ENCODE results near the gene MSI1. TPM values are rescaled to one million over a fixed set of nuclear protein-coding genes. Genes with fewer than 3 reads are reported as not detected.

The MSI1 gene
- total and polyA plus RNA-seq, 3 donors from 2014 or later, result 7.4 to 25.1 (median 14.8) TPM

GRCh38 chr12:120394483-120395367 is 25.8 kb upstream of the MSI1 start:
- no peaks in the 10 kb centered on the region for H3K4me1 ChIP-seq
- no peak overlapping the region for H3K4me3 ChIP-seq
- TF ChIP-seq CTCF (IDR thresholded peaks at IDR 0.05) (no peak), POLR2A (IDR thresholded peaks at IDR 0.05) (no peak)
- intact Hi-C loops (cut with DNase I; ENCODE audit: low total_unique reads), result no loop called here
- no peak for DNase-seq
- H3K27ac ChIP-seq, result no peak overlapping the region
- 32 to 46% methylated on average over 17 to 18 of the region's 18 CpGs for WGBS, 2 donors
- no peaks in the 10 kb centered on the region for H3K27me3 ChIP-seq
- no peaks in the 10 kb centered on the region for H3K9me3 ChIP-seq
- H3K36me3 ChIP-seq (ENCODE audit: low read depth, missing control alignments), result no peaks in the 10 kb centered on the region

- H3K4me3 ChIP-seq, result no peak overlapping the region
- no peaks in the 10 kb centered on the region for H3K9me3 ChIP-seq
- H3K4me1 ChIP-seq, result no peaks in the 10 kb centered on the region
- H3K27me3 ChIP-seq, result no peaks in the 10 kb centered on the region
- H3K36me3 ChIP-seq (ENCODE audit: low read depth, missing control alignments), result no peaks in the 10 kb centered on the region
- no peak for DNase-seq
- 100% methylated on average over 1 of the region's 1 CpG for WGBS, 2 donors
- TF ChIP-seq POLR2A (IDR thresholded peaks at IDR 0.05) (no peak), CTCF (IDR thresholded peaks at IDR 0.05) (no peak)
- intact Hi-C loops (cut with DNase I; ENCODE audit: low total_unique reads), result no loop called here
- no peak overlapping the region for H3K27ac ChIP-seq
Measured at GRCh38 chr12:120390540-120391120, 21.7 kb upstream of the MSI1 start.

- no peak for DNase-seq
- TF ChIP-seq POLR2A (IDR thresholded peaks at IDR 0.05) (no peak), CTCF (IDR thresholded peaks at IDR 0.05) (no peak)
- Histone ChIP-seq H3K4me1 (no peaks in the 10 kb centered on the region), H3K27me3 (no peaks in the 10 kb centered on the region), H3K9me3 (no peaks in the 10 kb centered on the region), H3K27ac (no peak overlapping the region), H3K4me3 (peak overlapping the region in 1 of 2 donors; percentile 10), H3K36me3 (ENCODE audit: low read depth, missing control alignments) (no peaks in the 10 kb centered on the region)
- intact Hi-C loops (cut with DNase I; ENCODE audit: low total_unique reads), result no loop called here
- WGBS, 2 donors, result 5 to 7% methylated on average over 20 to 24 of the region's 24 CpGs
Measured at GRCh38 chr12:120388691-120389481, 19.9 kb upstream of the MSI1 start.

GRCh38 chr12:120381752-120382419 is 12.9 kb upstream of the MSI1 start:
- Histone ChIP-seq H3K4me1 (peaks cover 11% of the 10 kb centered on the region), H3K27ac (no peak overlapping the region), H3K36me3 (ENCODE audit: low read depth, missing control alignments) (no peaks in the 10 kb centered on the region), H3K9me3 (no peaks in the 10 kb centered on the region), H3K27me3 (no peaks in the 10 kb centered on the region), H3K4me3 (no peak overlapping the region)
- TF ChIP-seq CTCF (IDR thresholded peaks at IDR 0.05) (no peak), POLR2A (IDR thresholded peaks at IDR 0.05) (no peak)
- intact Hi-C loops (cut with DNase I; ENCODE audit: low total_unique reads), result no loop called here
- 28 to 37% methylated on average over 6 of the region's 6 CpGs for WGBS, 2 donors
- no peak for DNase-seq
